Caco-2 (cell line): ENCODE data around the gene PDZD2. TPM values are rescaled to one million over a fixed set of nuclear protein-coding genes. Genes with fewer than 3 reads are reported as not detected.

Experiments
- BruUV-seq: library from RNA; stranded (reverse); fragments of 400-500 nt; replicated peaks from 2 replicates; lab custom pipeline; 2021; lab: Mats Ljungman, UMichigan
- CTCF ChIA-PET: fragments of 300-600 bp; sonication (Branson Sonifier 250); formaldehyde crosslinking; loops from one replicate; lab custom pipeline; 2022; ENCODE audit warnings: antibody characterized with exemption; lab: Charles Lee
- POLR2A ChIA-PET: fragments of 300-600 bp; sonication (Branson Sonifier 250); formaldehyde crosslinking; loops from one replicate; lab custom pipeline; 2022; ENCODE audit warnings: antibody characterized with exemption; lab: Charles Lee
- DNase-seq, 2 experiments: peaks; one replicate each; pipeline versions ENCODE4 v3.0.0 to v3.0.0-alpha.2; 2020 to 2022
- H3K27me3 ChIP-seq: replicated peaks from 2 replicates; pipeline ENCODE4 v1.6.0; 2011; ENCODE audit warnings: low read length; ENCODE audit not compliant: control insufficient read depth, insufficient read depth
- H3K36me3 ChIP-seq: 2 replicates; pipeline ENCODE4 v1.5.1; 2011; ENCODE audit warnings: low read length; ENCODE audit not compliant: control insufficient read depth, insufficient read depth
- H3K4me1 ChIP-seq: fragments of 250-450 bp; sonication (Bioruptor Pico); 2 replicates; pipeline ENCODE4 v1.5.1; 2020; ENCODE audit warnings: mild to moderate bottlenecking
- H3K4me3 ChIP-seq: 2 replicates; pipeline ENCODE4 v1.5.1; 2011; ENCODE audit warnings: low read depth, mild to moderate bottlenecking, control low read depth, low read length
- H3K9me3 ChIP-seq: fragments of 250-450 bp; sonication (Bioruptor Pico); 2 replicates; pipeline ENCODE4 v1.5.1; 2020; ENCODE audit warnings: mild to moderate bottlenecking, moderate library complexity
- H3K27ac Mint-ChIP-seq: one replicate; pipeline ENCODE4 v1.8.0; 2022; ENCODE audit warnings: mixed read lengths; ENCODE audit not compliant: unreplicated experiment
- H3K27me3 Mint-ChIP-seq: one replicate; pipeline ENCODE4 v1.8.0; 2022; ENCODE audit warnings: mixed read lengths; ENCODE audit not compliant: insufficient read depth, unreplicated experiment
- H3K36me3 Mint-ChIP-seq: one replicate; pipeline ENCODE4 v1.8.0; 2022; ENCODE audit warnings: mild to moderate bottlenecking, mixed read lengths; ENCODE audit not compliant: insufficient read depth, unreplicated experiment
- H3K4me1 Mint-ChIP-seq: one replicate; pipeline ENCODE4 v1.8.0; 2022; ENCODE audit warnings: low read depth, mixed read lengths; ENCODE audit not compliant: unreplicated experiment
- H3K4me3 Mint-ChIP-seq: one replicate; pipeline ENCODE4 v1.8.0; 2022; ENCODE audit warnings: mild to moderate bottlenecking, moderate library complexity, mixed read lengths; ENCODE audit not compliant: unreplicated experiment
- H3K9me3 Mint-ChIP-seq: one replicate; pipeline ENCODE4 v1.8.0; 2022; ENCODE audit warnings: mixed read lengths; ENCODE audit not compliant: unreplicated experiment
- intact Hi-C: fragments of 100-400 bp; cut with micrococcal nuclease; formaldehyde crosslinking; loops from one replicate; pipeline ENCODE4 v1.10.0; 2022; ENCODE audit not compliant: unreplicated experiment
- total RNA-seq: library from RNA; stranded (reverse); gene quantifications from 2 replicates; pipeline ENCODE4 v1.2.3, GENCODE V29; 2022
- TF ChIP-seq, protein P1 (sequence below), 2 experiments: fragments of 200-600 bp in 1 of 2; IDR thresholded peaks; 1 replicate in 1 of 2; 2 replicates in 1 of 2; pipeline versions ENCODE4 v1.5.1 to v1.8.0; 2011 to 2022; ENCODE audit warnings: antibody characterized with exemption in 1 of 2, control low read depth in 1 of 2, inconsistent platforms in 1 of 2, low read depth in 1 of 2, low read length in 1 of 2, mild to moderate bottlenecking in 1 of 2, moderate library complexity in 1 of 2; ENCODE audit not compliant: insufficient read depth in 1 of 2, severe bottlenecking in 1 of 2, unreplicated experiment in 1 of 2

The PDZD2 gene
- total RNA-seq, 1 experiment from 2014 or later = 0.16 TPM

GRCh38 chr5:31845361-31845760, 206.4 kb downstream of the PDZD2 start:
- Mint-ChIP-seq H3K36me3 (no peaks in the 10 kb centered on the region), H3K27me3 (peaks cover 4% of the 10 kb centered on the region), H3K4me1 (no peaks in the 10 kb centered on the region), H3K27ac (no peak overlapping the region), H3K4me3 (no peak overlapping the region), H3K9me3 (no peaks in the 10 kb centered on the region)
- H3K4me3 ChIP-seq = no peak overlapping the region
- BruUV-seq = no TSS peak
- CTCF ChIA-PET = no interaction called here
- no peaks in the 10 kb centered on the region for H3K4me1 ChIP-seq
- H3K36me3 ChIP-seq = no peaks in the 10 kb centered on the region
- TF ChIP-seq, protein P1, sequence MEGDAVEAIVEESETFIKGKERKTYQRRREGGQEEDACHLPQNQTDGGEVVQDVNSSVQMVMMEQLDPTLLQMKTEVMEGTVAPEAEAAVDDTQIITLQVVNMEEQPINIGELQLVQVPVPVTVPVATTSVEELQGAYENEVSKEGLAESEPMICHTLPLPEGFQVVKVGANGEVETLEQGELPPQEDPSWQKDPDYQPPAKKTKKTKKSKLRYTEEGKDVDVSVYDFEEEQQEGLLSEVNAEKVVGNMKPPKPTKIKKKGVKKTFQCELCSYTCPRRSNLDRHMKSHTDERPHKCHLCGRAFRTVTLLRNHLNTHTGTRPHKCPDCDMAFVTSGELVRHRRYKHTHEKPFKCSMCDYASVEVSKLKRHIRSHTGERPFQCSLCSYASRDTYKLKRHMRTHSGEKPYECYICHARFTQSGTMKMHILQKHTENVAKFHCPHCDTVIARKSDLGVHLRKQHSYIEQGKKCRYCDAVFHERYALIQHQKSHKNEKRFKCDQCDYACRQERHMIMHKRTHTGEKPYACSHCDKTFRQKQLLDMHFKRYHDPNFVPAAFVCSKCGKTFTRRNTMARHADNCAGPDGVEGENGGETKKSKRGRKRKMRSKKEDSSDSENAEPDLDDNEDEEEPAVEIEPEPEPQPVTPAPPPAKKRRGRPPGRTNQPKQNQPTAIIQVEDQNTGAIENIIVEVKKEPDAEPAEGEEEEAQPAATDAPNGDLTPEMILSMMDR (IDR thresholded peaks at IDR 0.05; ENCODE audit: insufficient read depth in 1 of 2, low read depth in 1 of 2, low read length in 1 of 2, severe bottlenecking in 1 of 2, unreplicated experiment in 1 of 2) = no peak
- POLR2A ChIA-PET = no interaction called here
- intact Hi-C loops = no loop called here
- no peaks in the 10 kb centered on the region for H3K27me3 ChIP-seq
- no peaks in the 10 kb centered on the region for H3K9me3 ChIP-seq
- DNase-seq = no peak

- no peak for DNase-seq
- intact Hi-C loops = no loop called here
- Mint-ChIP-seq H3K27me3 (peaks cover 4% of the 10 kb centered on the region), H3K9me3 (no peaks in the 10 kb centered on the region), H3K27ac (no peak overlapping the region), H3K4me1 (no peaks in the 10 kb centered on the region), H3K4me3 (no peak overlapping the region), H3K36me3 (no peaks in the 10 kb centered on the region)
- ChIA-PET CTCF (no interaction called here), POLR2A (no interaction called here)
- no peaks in the 10 kb centered on the region for H3K27me3 ChIP-seq
- no TSS peak for BruUV-seq
- no peaks in the 10 kb centered on the region for H3K9me3 ChIP-seq
- no peak overlapping the region for H3K4me3 ChIP-seq
- H3K36me3 ChIP-seq = no peaks in the 10 kb centered on the region
- H3K4me1 ChIP-seq = no peaks in the 10 kb centered on the region
- TF ChIP-seq, protein P1 (IDR thresholded peaks at IDR 0.05; ENCODE audit: insufficient read depth in 1 of 2, low read depth in 1 of 2, low read length in 1 of 2, severe bottlenecking in 1 of 2, unreplicated experiment in 1 of 2) = no peak
Measured at GRCh38 chr5:31846934-31847333, 208.0 kb downstream of the PDZD2 start.

- POLR2A ChIA-PET = no interaction called here
Measured at GRCh38 chr5:31847354-31847753, 208.4 kb downstream of the PDZD2 start.

More at GRCh38 chr5:31847354-31847753, 208.4 kb downstream of the PDZD2 start:
- no peaks in the 10 kb centered on the region for H3K27me3 ChIP-seq
- Mint-ChIP-seq H3K36me3 (no peaks in the 10 kb centered on the region), H3K27me3 (peaks cover 4% of the 10 kb centered on the region), H3K4me3 (no peak overlapping the region), H3K4me1 (no peaks in the 10 kb centered on the region), H3K27ac (no peak overlapping the region), H3K9me3 (no peaks in the 10 kb centered on the region)
- H3K9me3 ChIP-seq = no peaks in the 10 kb centered on the region
- no peaks in the 10 kb centered on the region for H3K4me1 ChIP-seq
- H3K36me3 ChIP-seq = no peaks in the 10 kb centered on the region
- no peak for DNase-seq
- TF ChIP-seq, protein P1 (IDR thresholded peaks at IDR 0.05; ENCODE audit: insufficient read depth in 1 of 2, low read depth in 1 of 2, low read length in 1 of 2, severe bottlenecking in 1 of 2, unreplicated experiment in 1 of 2) = no peak
- intact Hi-C loops = no loop called here
- CTCF ChIA-PET = no interaction called here
- no TSS peak for BruUV-seq
- no peak overlapping the region for H3K4me3 ChIP-seq
